ENCODE measurements around the gene PXDN. TPM values are rescaled to one million over a fixed set of nuclear protein-coding genes. Genes with fewer than 3 reads are reported as not detected.

The PXDN gene
- total and polyA plus RNA-seq, 4 donors: 10.6 to 109 (median 81.7) TPM

- Histone ChIP-seq H3K27me3 (ENCODE audit: control insufficient read depth in 1 of 2, insufficient read depth in 2 of 2, low read length in 1 of 2) (no peaks in the 10 kb centered on the region), H3K4me1 (ENCODE audit: control insufficient read depth in 1 of 2, insufficient read depth in 2 of 2, low read length in 2 of 2) (no peaks in the 10 kb centered on the region), H3K9me3 (ENCODE audit: control insufficient read depth, low read length) (no peaks in the 10 kb centered on the region), H3K27ac (ENCODE audit: low read depth in 1 of 2, low read length in 2 of 2) (no peak overlapping the region), H3K4me3 (ENCODE audit: low read length in 2 of 2) (no peak overlapping the region), H3K36me3 (ENCODE audit: control insufficient read depth in 1 of 2, insufficient read depth in 2 of 2, low read length in 1 of 2) (no peaks in the 10 kb centered on the region)
- intact Hi-C loops (cut with DNase I): no loop called here
- DNase-seq (no peak), ATAC-seq (ENCODE audit: low FRiP score) (no peak)
- 85 to 86% methylated on average over 27 of the region's 27 CpGs for WGBS, 2 donors
These were observed 142.6 kb downstream of the PXDN start for GRCh38 chr2:1601471-1602277.

GRCh38 chr2:1601067-1601412 lies 143.3 kb downstream of the PXDN start:
- H3K27me3 ChIP-seq (ENCODE audit: control insufficient read depth in 1 of 2, insufficient read depth in 2 of 2, low read length in 1 of 2): no peaks in the 10 kb centered on the region
- no peaks in the 10 kb centered on the region for H3K36me3 ChIP-seq (ENCODE audit: control insufficient read depth in 1 of 2, insufficient read depth in 2 of 2, low read length in 1 of 2)
- no peak overlapping the region for H3K4me3 ChIP-seq (ENCODE audit: low read length in 2 of 2)
- 83 to 89% methylated on average over 5 of the region's 5 CpGs for WGBS, 2 donors
- no peaks in the 10 kb centered on the region for H3K9me3 ChIP-seq (ENCODE audit: control insufficient read depth, low read length)
- no peak for DNase-seq
- no peaks in the 10 kb centered on the region for H3K4me1 ChIP-seq (ENCODE audit: control insufficient read depth in 1 of 2, insufficient read depth in 2 of 2, low read length in 2 of 2)
- no peak for ATAC-seq (ENCODE audit: low FRiP score)
- intact Hi-C loops (cut with DNase I): no loop called here
- H3K27ac ChIP-seq (ENCODE audit: low read depth in 1 of 2, low read length in 2 of 2): no peak overlapping the region

- intact Hi-C loops (cut with DNase I): no loop called here
- Histone ChIP-seq H3K36me3 (ENCODE audit: control insufficient read depth in 1 of 2, insufficient read depth in 2 of 2, low read length in 1 of 2) (no peaks in the 10 kb centered on the region), H3K9me3 (ENCODE audit: control insufficient read depth, low read length) (no peaks in the 10 kb centered on the region), H3K4me3 (ENCODE audit: low read length in 2 of 2) (no peak overlapping the region), H3K27me3 (ENCODE audit: control insufficient read depth in 1 of 2, insufficient read depth in 2 of 2, low read length in 1 of 2) (no peaks in the 10 kb centered on the region), H3K4me1 (ENCODE audit: control insufficient read depth in 1 of 2, insufficient read depth in 2 of 2, low read length in 2 of 2) (no peaks in the 10 kb centered on the region), H3K27ac (ENCODE audit: low read depth in 1 of 2, low read length in 2 of 2) (no peak overlapping the region)
- ATAC-seq (ENCODE audit: low FRiP score): no peak
- DNase-seq: no peak
- 73 to 83% methylated on average over 29 of the region's 29 CpGs for WGBS, 2 donors
These were observed 143.9 kb downstream of the PXDN start for GRCh38 chr2:1600191-1601066.

- H3K27me3 ChIP-seq (ENCODE audit: control insufficient read depth in 1 of 2, insufficient read depth in 2 of 2, low read length in 1 of 2): no peaks in the 10 kb centered on the region
- H3K27ac ChIP-seq (ENCODE audit: low read depth in 1 of 2, low read length in 2 of 2): no peak overlapping the region
- no peak overlapping the region for H3K4me3 ChIP-seq (ENCODE audit: low read length in 2 of 2)
- 88 to 92% methylated on average over 17 of the region's 17 CpGs for WGBS, 2 donors
- intact Hi-C loops (cut with DNase I): no loop called here
- no peaks in the 10 kb centered on the region for H3K36me3 ChIP-seq (ENCODE audit: control insufficient read depth in 1 of 2, insufficient read depth in 2 of 2, low read length in 1 of 2)
- no peaks in the 10 kb centered on the region for H3K9me3 ChIP-seq (ENCODE audit: control insufficient read depth, low read length)
- H3K4me1 ChIP-seq (ENCODE audit: control insufficient read depth in 1 of 2, insufficient read depth in 2 of 2, low read length in 2 of 2): no peaks in the 10 kb centered on the region
- DNase-seq (peak in 1 of 2 donors; percentile 63), ATAC-seq (ENCODE audit: low FRiP score) (no peak)
These were observed 144.8 kb downstream of the PXDN start for GRCh38 chr2:1599301-1600085.

- Histone ChIP-seq H3K27me3 (ENCODE audit: control insufficient read depth in 1 of 2, insufficient read depth in 2 of 2, low read length in 1 of 2) (no peaks in the 10 kb centered on the region), H3K36me3 (ENCODE audit: control insufficient read depth in 1 of 2, insufficient read depth in 2 of 2, low read length in 1 of 2) (no peaks in the 10 kb centered on the region), H3K27ac (ENCODE audit: low read depth in 1 of 2, low read length in 2 of 2) (no peak overlapping the region), H3K4me1 (ENCODE audit: control insufficient read depth in 1 of 2, insufficient read depth in 2 of 2, low read length in 2 of 2) (no peaks in the 10 kb centered on the region), H3K4me3 (ENCODE audit: low read length in 2 of 2) (no peak overlapping the region), H3K9me3 (ENCODE audit: control insufficient read depth, low read length) (no peaks in the 10 kb centered on the region)
- intact Hi-C loops (cut with DNase I): no loop called here
- ATAC-seq (ENCODE audit: low FRiP score) (no peak), DNase-seq (peak in 1 of 2 donors; percentile 31)
- WGBS, 2 donors: 93 to 96% methylated on average over 10 of the region's 10 CpGs
These were observed 145.5 kb downstream of the PXDN start for GRCh38 chr2:1598800-1599199.

GRCh38 chr2:1598041-1598710 lies 146.1 kb downstream of the PXDN start:
- H3K9me3 ChIP-seq (ENCODE audit: control insufficient read depth, low read length): no peaks in the 10 kb centered on the region
- no peak for ATAC-seq (ENCODE audit: low FRiP score)
- no peaks in the 10 kb centered on the region for H3K4me1 ChIP-seq (ENCODE audit: control insufficient read depth in 1 of 2, insufficient read depth in 2 of 2, low read length in 2 of 2)
- intact Hi-C loops (cut with DNase I): no loop called here
- no peaks in the 10 kb centered on the region for H3K36me3 ChIP-seq (ENCODE audit: control insufficient read depth in 1 of 2, insufficient read depth in 2 of 2, low read length in 1 of 2)
- no peak overlapping the region for H3K4me3 ChIP-seq (ENCODE audit: low read length in 2 of 2)
- WGBS, 2 donors: 79 to 81% methylated on average over 20 of the region's 20 CpGs
- H3K27ac ChIP-seq (ENCODE audit: low read depth in 1 of 2, low read length in 2 of 2): no peak overlapping the region
- no peaks in the 10 kb centered on the region for H3K27me3 ChIP-seq (ENCODE audit: control insufficient read depth in 1 of 2, insufficient read depth in 2 of 2, low read length in 1 of 2)
- DNase-seq: peak in 1 of 2 donors; percentile 58

- Histone ChIP-seq H3K4me1 (ENCODE audit: control insufficient read depth in 1 of 2, insufficient read depth in 2 of 2, low read length in 2 of 2) (no peaks in the 10 kb centered on the region), H3K36me3 (ENCODE audit: control insufficient read depth in 1 of 2, insufficient read depth in 2 of 2, low read length in 1 of 2) (no peaks in the 10 kb centered on the region), H3K4me3 (ENCODE audit: low read length in 2 of 2) (no peak overlapping the region), H3K27me3 (ENCODE audit: control insufficient read depth in 1 of 2, insufficient read depth in 2 of 2, low read length in 1 of 2) (no peaks in the 10 kb centered on the region), H3K9me3 (ENCODE audit: control insufficient read depth, low read length) (no peaks in the 10 kb centered on the region), H3K27ac (ENCODE audit: low read depth in 1 of 2, low read length in 2 of 2) (no peak overlapping the region)
- intact Hi-C loops (cut with DNase I): no loop called here
- ATAC-seq (ENCODE audit: low FRiP score): no peak
- 94 to 96% methylated on average over 14 of the region's 14 CpGs for WGBS, 2 donors
- peak in 1 of 2 donors; percentile 4 for DNase-seq
These were observed 149.0 kb downstream of the PXDN start for GRCh38 chr2:1595274-1595673.
